Eye (tissue), 1 donor: ENCODE measurements around the gene TCF3.
A peak's percentile ranks its signal among the peaks of the same experiment; 100 is the strongest.
"Not testable (repeated sequence)": the region's sequence is repeated elsewhere in the genome, so short reads cannot be mapped to it uniquely, and the experiment has no call there.

Experiments used
- DNase-seq: peaks from one replicate; pipeline ENCODE4 v3.0.0-alpha.2; 2015

Gene TCF3

DNA sequence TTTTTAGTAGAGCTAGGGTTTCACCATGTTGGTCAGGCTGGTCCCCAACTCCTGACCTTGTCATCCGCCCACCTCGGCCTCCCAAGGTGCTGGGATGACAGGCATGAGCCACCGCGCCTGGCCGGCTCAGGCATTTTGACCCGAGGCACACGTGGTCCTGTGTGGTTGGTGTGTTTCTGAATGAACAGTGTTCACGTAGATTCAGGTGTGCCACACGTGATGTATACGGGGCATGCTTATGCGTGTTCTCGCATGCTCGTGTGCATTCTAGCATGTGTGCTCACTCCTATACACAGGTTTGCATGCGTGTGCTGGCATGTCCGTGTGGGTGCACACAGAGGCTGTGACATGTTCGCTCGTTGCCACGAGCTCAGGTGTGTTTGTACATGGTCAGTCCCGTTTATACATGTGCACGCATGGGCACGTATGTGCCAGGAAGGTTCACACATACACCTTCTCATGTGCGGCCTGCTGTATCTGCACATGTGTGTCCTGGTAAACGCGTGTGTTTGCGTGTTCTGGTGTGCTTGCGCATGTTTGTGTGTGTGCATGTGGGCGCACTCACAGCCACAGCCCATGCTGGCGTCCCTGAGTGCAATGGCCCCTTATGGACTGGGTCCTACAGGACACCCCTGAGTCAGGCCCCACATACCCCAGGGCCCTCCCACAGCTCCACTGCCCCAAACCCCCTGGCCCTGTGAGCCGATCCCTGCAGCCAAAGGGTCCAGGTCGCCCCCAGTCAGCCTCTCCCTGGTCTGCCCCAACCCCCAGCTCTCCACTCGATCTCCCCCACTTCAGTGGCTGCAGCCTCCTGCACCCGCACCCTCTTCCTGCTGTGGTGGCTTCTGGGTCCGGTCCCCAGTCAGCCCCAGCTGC is 20.6 kb upstream of the TCF3 start:
- DNase-seq = no peak

DNA sequence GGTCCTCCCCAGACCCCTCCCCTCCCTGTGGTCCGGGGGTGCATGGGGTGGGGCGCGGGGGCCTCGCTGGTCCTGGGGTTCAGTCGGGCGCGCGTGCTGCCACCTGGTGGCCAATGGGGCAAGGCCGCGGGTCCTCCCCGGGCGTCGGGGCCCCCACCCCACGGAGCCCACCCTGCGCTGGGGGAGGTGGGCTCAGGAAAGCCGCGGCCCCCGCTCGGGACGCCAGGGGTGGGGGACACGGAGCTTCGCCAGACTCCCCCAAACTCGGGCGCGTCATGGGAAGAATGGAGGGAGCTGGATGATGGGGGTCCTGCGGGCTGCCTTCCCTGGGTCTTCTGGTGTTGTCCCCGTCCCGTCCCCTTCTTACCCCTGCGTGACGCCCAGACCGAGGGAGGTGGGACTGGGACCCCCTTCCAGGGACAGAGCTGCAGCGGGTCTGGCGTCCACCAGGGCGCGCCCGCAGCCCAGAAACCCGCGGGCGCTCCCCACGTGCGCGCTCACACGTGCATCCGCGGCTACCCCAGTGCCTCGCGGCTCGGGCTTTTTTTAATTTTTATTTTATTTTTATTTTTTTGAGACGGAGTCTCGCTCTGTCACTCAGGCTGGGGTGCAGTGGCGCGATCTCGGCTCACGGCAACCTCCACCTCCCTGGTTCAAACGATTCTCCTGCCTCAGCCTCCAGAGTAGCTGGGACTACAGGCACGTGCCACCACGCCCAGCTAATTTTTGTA is 19.8 kb upstream of the TCF3 start:
- DNase-seq = peak; percentile 71

GRCh38 chr19:1671716-1672037 is 19.3 kb upstream of the TCF3 start:
- no peak for DNase-seq

GRCh38 chr19:1670747-1671146 is 18.3 kb upstream of the TCF3 start:
- DNase-seq = not testable (repeated sequence)

DNA sequence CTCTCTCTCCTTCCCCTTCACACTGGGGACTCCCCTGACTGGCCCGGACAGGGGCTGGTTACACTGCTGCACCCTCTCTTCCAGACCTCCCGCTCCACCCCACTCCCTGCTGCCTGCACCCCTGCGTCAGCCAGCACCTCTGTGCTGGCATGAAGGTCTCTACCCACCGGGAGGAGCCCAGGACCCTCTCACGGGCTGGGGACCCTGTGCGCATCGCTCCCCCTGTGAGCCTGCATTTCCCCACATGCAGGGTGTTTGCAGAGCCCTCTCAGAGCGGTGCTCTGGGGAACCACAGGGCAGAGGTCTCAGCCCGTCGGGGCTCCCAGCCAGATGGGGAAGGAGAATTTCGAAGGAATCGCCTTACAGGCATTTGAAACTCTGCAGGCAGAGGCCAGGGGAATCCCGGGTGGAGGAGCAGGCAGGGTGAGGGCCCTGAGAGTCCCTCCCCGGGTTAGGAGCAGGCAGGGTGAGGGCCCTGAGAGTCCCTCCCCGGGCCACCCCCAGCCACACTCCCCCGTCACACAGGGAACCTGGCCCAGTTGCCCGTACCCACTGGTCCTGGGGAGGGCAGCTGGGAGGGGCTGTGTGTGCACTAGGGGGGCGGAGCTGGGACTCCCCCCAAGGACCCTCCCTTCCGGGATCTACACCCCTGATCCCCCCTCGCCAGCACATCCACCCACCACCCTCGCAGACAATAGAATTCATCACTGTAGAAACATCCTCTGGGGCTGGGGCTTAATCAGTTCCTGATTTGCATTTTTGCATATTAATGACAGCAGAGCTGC is 16.3 kb upstream of the TCF3 start:
- DNase-seq = peak; percentile 54

DNA sequence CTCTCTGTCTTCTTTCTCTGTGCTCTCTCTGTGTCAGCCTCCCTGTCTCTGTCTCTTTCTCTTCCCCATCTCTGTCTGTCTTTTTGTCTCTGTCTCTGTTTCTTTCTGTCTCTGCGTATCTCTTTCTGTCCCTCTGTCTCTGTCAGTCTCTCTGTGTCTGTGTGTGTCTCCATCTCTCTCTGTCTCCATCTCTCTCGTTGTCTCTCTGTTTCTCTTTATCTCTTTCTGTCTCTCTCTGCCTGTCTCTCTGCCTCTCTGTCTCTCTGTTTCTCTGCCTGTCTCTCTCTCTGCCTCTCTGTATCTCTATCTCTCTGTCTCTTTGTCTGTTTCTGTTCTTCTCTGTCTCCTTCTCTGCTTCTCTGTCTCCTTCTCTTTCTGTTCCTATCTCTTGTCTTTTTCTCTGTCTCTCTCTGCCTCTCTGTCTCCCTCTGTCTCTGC is 15.7 kb upstream of the TCF3 start:
- no peak for DNase-seq

DNA sequence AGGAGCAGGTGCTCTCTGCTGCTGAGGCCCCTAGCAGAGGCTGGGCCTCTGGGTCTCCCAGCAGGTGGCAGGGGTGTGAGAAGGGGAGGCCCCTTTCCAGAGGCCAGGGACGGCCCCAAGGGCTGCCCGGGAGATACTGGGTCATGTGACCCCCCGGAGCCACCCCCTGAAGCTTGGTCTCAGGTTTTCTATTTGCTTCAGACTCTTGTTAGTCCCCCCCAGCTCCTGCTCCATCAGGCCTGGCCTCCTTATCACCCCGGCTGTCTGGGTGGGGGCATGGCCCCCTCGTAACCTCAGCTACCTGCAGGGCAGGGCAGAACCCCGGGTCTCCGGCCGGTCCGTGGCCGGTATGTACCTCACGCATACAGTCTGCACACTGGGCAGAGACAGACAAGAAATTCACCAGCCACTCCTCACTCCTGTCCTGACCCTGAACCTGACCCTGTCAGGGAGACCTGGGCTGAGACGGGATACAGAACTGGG is 13.2 kb upstream of the TCF3 start:
- peak; percentile 18 for DNase-seq

- no peak for DNase-seq
Observed at GRCh38 chr19:1663852-1664251, 11.4 kb upstream of the TCF3 start.

- DNase-seq = not testable (repeated sequence)
Observed at GRCh38 chr19:1663227-1663626, 10.8 kb upstream of the TCF3 start.

GRCh38 chr19:1661995-1662394 is 9.6 kb upstream of the TCF3 start:
- DNase-seq = no peak

GRCh38 chr19:1659084-1659427 is 6.6 kb upstream of the TCF3 start:
- no peak for DNase-seq

DNA sequence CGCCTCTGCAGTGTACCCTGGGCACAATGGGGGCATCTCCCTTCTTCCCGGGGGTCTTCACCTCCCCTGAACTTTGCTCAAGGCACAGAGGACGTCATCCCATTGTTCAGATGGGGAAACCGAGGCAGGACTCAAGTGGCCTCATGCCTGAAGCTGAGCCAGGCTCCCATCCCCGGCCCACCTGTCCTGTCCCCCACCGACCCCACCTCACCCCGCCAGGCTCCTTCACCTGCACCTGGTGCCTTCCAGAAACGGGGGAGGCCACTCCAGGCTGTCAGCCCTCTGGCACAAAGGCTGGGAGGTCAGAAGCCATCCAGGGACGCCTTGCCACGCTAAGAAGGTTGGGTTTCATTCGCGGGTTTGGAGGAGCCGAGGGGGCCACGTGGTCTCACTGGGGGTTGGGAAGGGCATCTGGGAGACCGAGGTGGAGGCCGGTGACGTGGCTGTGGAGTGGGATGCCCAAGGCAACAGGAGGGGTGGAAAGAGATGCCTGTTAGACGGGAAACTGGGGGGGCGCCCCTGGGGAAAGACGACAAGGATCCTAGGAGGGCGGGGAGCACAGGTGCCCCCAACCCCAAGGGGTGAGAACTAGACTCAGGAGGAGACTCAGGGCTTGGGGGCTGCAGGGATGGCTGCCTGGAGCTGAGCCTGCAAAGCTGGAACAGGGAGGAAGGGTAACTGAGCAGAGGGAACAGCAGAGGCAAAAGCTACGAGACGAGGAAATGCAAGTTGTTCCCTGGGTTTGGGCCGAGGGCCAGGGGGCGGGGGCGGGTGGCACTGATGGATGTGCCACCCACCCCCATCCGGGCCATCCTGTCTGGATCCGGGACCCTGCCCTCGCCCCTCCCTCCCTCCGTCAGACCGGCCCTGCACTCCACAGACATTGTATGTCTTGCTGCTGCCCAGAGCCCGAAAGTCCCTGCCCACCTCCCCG is 6.0 kb upstream of the TCF3 start:
- DNase-seq = no peak

DNA sequence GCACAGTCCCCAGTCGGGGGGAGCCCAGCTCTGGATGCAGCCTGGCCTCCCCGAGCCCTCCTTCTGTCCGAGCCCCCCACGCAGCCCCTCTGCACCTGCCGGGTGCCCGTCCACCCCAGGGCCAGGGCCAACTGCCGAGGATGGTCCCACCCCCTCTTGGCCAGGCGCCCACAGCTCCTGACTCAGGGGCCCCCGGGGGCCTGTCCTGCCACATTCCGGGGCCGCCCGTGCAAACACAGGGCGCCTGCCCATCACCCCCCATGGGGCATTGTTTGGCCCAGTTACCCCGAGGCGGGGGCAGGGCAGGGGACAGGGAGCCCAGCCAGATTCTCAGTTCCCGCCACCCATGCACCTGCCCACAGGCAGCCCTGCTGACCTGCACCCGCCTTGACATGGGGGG is 5.3 kb upstream of the TCF3 start:
- no peak for DNase-seq

DNA sequence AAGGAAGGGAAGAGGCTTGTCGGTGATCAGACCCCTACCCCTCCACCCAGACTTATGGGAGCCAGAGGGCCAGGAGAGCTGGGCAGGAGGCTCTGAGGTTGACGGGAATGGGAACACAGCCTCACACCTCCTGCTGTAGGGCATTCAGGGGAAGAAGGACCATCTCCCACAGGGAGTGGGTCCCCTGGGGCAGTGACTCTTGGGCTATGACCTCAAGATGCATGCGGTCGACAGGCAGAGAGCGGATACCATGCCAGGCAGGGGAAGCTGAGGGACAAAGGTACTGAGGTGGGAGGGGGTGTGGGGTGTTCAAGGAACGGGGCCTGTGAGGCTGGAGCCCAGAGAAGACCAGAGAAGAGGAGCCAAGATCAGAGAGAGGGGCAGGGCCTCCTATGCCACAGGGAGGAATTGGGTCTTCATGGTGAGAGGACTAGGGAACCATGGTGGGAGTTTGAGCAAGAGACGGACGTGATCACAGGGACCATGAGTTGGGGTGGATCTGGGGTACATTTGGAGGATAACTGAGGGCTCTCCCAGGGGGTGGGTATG is 4.6 kb upstream of the TCF3 start:
- DNase-seq = no peak

GRCh38 chr19:1655987-1656608 is 3.7 kb upstream of the TCF3 start:
- DNase-seq = no peak

DNA sequence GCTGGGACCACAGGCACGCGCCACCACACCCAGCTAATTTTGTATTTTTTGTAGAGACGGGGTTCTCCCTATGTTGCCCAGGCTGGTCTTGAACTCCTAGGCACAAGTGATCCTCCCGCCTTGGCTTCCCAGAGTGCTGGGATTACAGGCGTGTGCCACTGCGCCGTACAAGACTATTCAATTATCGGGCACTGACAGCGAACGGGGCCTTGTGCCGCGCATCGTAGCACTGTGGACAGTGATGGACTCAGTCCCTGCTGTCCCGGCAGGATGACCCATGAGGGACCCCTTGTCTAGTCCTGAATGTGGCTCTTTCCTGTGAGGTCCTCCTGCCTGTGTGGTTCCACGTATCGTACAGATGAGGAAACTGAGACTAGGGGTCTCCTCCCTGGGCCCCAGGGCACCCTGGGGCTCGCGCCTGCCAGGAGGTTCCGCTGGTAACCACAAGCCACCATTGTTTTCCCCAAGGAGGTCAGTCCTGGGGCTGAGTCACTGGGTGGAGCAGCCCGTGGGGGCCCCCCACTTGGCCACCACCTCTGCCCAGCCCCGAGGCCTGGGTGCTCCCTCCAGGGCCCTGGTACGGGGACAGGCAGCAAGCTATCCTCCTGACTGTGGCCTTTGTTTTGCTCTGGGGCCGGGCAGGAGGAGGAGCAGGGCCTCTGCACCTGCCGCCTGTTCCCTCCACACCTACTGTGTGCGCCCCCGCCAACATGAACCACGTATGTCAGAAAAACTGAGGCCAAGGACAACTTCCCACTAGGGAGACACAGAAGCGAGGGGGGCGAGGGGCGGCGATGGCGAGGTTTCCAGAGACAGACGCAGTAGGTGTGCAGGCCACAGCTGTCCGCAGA is 2.9 kb upstream of the TCF3 start:
- no peak for DNase-seq

GRCh38 chr19:1654178-1654792 is 1.9 kb upstream of the TCF3 start:
- DNase-seq = no peak

GRCh38 chr19:1653300-1653628 is 849 bp upstream of the TCF3 start:
- no peak for DNase-seq

- DNase-seq = peak; percentile 75
Observed at GRCh38 chr19:1651568-1652291, 685 bp downstream of the TCF3 start.
